VCaP (cell line): ENCODE results near the gene LAMB4.
A peak's percentile ranks its signal among the peaks of the same experiment; 100 is the strongest.

Source experiments
- H3K27ac ChIP-seq: fragments of 450-650 bp; 2 replicates; pipeline ENCODE4 v1.5.1; 2017
- TF ChIP-seq, protein P1 (sequence below): fragments of 450-650 bp; conservative IDR thresholded peaks from 2 replicates; pipeline ENCODE4 v1.5.1; 2017; ENCODE audit warnings: mild to moderate bottlenecking, moderate library complexity

The LAMB4 gene

GRCh38 chr7:108015740-108016139 lies 114.4 kb downstream of the LAMB4 start:
- TF ChIP-seq, protein P1, sequence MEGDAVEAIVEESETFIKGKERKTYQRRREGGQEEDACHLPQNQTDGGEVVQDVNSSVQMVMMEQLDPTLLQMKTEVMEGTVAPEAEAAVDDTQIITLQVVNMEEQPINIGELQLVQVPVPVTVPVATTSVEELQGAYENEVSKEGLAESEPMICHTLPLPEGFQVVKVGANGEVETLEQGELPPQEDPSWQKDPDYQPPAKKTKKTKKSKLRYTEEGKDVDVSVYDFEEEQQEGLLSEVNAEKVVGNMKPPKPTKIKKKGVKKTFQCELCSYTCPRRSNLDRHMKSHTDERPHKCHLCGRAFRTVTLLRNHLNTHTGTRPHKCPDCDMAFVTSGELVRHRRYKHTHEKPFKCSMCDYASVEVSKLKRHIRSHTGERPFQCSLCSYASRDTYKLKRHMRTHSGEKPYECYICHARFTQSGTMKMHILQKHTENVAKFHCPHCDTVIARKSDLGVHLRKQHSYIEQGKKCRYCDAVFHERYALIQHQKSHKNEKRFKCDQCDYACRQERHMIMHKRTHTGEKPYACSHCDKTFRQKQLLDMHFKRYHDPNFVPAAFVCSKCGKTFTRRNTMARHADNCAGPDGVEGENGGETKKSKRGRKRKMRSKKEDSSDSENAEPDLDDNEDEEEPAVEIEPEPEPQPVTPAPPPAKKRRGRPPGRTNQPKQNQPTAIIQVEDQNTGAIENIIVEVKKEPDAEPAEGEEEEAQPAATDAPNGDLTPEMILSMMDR: no peak
- peak overlapping the region; percentile 69 for H3K27ac ChIP-seq

DNA sequence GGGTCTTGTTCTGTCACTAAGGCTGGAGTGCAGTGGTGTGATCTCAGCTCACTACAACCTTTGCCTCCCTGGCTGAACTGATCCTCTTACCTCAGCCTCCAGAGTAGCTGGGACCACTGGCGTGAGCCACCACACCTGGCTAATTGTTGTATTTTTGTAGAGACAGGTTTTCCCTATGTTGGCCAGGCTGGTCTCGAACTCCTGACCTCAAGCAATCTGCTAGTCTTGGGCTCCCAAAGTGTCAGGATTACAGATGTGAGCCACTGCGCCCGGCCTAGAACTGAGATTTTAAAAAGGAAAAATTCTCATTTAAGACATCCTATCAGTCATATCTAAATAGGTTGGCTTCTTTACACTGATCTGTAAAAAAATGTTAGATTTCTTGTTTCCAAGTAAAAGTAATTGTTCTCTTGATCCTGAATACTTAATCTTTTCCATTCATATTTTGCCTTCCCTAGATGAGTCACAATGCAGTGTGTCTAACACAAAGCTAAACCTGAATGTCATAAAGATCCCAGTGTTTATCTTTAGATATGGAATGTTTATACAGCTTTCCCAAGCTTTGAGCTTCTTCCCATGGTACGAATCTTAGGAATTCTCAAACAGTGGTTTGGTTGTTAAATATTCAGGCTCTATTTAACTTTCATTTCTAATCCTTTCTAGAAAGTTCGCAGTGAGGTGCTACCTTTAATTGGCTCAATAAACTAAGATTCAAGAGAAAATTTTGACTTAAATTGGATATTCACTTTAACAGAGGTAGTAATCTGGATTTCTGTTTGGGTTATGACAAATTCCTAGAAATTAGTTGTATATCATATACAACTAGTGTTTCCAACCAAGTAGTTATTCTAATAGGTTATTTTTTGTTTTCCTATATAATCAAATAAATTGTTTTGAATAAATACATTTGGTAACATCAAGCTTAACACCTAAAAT lies 115.1 kb downstream of the LAMB4 start:
- TF ChIP-seq, protein P1: no peak
- H3K27ac ChIP-seq: peak overlapping the region; percentile 29; the same call in 1 of the 2 replicates

DNA sequence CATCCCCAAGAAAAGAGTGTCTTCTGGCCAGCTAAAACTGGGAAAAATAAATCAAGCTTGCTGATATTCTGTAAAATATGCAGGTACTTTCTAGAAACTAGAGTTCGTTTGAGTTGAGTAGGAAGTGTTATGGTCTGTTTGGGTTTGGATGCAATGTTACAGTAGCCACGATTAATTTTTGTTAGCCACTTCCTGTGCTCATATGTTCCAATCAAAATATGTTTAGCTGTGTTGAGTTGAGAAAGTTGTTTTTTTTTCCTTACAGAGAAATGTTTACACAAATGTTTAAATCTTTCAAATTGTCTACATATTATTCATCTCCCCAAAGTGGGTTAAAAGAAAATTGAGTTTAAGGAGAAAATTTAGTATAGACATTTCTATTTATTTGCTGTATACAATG lies 115.9 kb downstream of the LAMB4 start:
- TF ChIP-seq, protein P1: no peak
- H3K27ac ChIP-seq: peak overlapping the region; percentile 29; the same call in 1 of the 2 replicates

DNA sequence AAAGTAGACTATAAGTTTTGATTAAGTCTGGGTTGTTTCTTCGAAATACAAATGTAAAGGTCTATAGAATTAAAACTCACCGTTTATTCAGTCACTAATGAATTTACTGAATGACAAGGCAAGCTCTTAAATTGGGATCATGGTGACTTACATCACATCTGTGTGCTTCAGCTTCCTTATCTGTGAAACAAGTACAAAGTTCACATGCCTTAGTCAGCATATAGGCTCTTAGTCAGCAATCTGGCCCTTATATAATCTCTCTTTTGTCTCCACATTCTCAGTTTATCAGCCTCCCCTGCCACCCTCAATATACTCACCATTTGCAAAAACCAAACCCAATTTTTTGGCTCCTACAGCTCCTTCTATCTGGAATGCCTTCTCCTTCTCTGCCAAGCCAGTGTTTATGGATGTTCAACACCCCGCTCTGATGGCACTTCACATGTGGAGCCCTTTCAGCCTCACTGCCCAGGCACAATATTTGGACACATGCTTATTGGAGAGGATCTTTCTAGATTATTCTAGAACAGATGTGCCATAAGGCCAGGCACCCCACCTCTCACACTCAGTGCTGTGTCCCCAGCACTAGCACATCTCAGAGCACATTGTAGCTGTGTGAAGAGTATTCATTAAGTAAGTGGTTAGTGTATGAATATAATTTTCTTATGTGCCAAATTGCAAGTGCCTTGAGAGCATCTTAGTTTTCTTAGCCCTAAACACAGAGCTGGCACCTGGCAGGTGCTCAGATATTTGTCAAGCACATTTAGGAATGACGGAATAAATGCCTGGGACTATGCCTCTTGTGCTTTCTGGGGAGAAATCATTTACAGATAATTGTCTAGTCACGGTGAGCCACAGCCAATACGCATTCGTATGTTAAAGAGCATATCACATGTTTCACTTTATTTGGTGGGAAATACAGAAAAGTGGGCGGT lies 117.4 kb downstream of the LAMB4 start:
- TF ChIP-seq, protein P1: no peak
- H3K27ac ChIP-seq: no peak overlapping the region

GRCh38 chr7:108010377-108010776 lies 119.8 kb downstream of the LAMB4 start:
- peak overlapping the region; percentile 57 for H3K27ac ChIP-seq

GRCh38 chr7:108009873-108010272 lies 120.3 kb downstream of the LAMB4 start:
- H3K27ac ChIP-seq: peak overlapping the region; percentile 57; the same call in 1 of the 2 replicates
- TF ChIP-seq, protein P1: no peak

More at GRCh38 chr7:108010377-108010776, 119.8 kb downstream of the LAMB4 start:
- TF ChIP-seq, protein P1: no peak

- H3K27ac ChIP-seq: no peak overlapping the region
- TF ChIP-seq, protein P1: no peak
These were observed 121.3 kb downstream of the LAMB4 start for GRCh38 chr7:108008827-108009226.
